ENCODE data around the gene CHCHD6. TPM values are rescaled to one million over a fixed set of nuclear protein-coding genes. Genes with fewer than 3 reads are reported as not detected.
A peak's percentile ranks its signal among the peaks of the same experiment; 100 is the strongest.

Gene CHCHD6
- total RNA-seq, 1 experiment from 2014 or later, result 29.6 TPM

- Mint-ChIP-seq H3K27me3 (ENCODE audit: insufficient read depth, unreplicated experiment) (no peaks in the 10 kb centered on the region), H3K9me3 (ENCODE audit: unreplicated experiment) (no peaks in the 10 kb centered on the region), H3K4me3 (ENCODE audit: unreplicated experiment) (no peak overlapping the region), H3K36me3 (ENCODE audit: insufficient read depth, unreplicated experiment) (peaks cover 6% of the 10 kb centered on the region), H3K27ac (ENCODE audit: low read depth, unreplicated experiment) (no peak overlapping the region), H3K4me1 (ENCODE audit: insufficient read depth, unreplicated experiment) (peaks cover 18% of the 10 kb centered on the region)
- ChIA-PET CTCF (interaction anchor here (0.6 to 2.3 kb wide), 5 partner anchors 8 to 582 kb away, joined by 3 to 11 read pairs (median 3); no protein-coding TSS in a partner anchor), POLR2A (no interaction called here)
- DNase-seq (ENCODE audit: unreplicated experiment), result no peak
- TF ChIP-seq CTCF (IDR thresholded peaks at IDR 0.05; ENCODE audit: unreplicated experiment), result no peak
- no TSS peak for BruUV-seq (replicated peaks)
- intact Hi-C loops (cut with micrococcal nuclease), result no loop called here
These were observed 296.7 kb downstream of the CHCHD6 start for GRCh38 chr3:127000761-127001160.

DNA sequence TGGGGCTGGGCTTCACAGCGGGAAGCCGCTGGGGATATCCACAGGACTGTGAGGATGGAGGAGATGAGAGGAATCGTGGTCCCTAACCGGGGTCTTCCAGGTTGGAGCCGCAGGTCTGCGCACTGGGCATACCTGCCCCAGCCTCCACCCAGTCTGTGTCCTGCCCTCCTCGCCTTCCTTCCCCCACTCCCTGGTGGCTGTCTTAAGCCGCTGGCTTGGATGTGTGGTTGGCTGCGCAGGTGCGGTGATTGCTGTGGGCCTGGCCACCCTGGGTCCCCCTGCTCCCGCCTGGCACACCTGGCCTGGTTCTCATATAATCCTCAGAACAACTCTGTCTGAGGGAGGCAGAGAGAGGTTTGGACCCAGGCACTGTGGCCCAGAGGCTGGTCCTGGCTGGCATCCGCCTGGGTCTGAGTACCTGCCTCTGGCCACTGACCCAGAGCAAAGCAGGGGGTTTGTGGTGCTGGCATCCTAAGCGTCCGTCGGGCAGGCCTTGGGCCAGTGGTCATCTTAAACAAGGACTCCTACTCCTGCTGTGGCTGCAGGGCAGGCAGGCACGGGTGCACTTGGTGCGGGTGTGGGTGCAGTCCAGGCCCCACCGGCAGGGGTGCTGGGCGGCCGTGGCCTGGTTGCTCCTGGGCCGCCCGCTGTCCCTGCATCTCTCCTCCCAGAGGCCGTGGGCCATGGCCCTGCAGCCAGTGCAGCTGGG is 297.6 kb downstream of the CHCHD6 start:
- H3K9me3 Mint-ChIP-seq (ENCODE audit: unreplicated experiment), result no peaks in the 10 kb centered on the region
- peak; percentile 10 for TF ChIP-seq CTCF (IDR thresholded peaks at IDR 0.05; ENCODE audit: unreplicated experiment)
- H3K36me3 Mint-ChIP-seq (ENCODE audit: insufficient read depth, unreplicated experiment), result peaks cover 14% of the 10 kb centered on the region
- peak overlapping the region; percentile 94 for H3K27ac Mint-ChIP-seq (ENCODE audit: low read depth, unreplicated experiment)
- ChIA-PET CTCF (interaction anchor here (0.6 to 2.3 kb wide), 5 partner anchors 18 to 582 kb away, joined by 3 to 11 read pairs (median 3); no protein-coding TSS in a partner anchor), POLR2A (interaction anchor here (1.1 kb wide), 1 partner anchor 16 kb away, joined by 5 read pairs; no protein-coding TSS in a partner anchor)
- H3K4me1 Mint-ChIP-seq (ENCODE audit: insufficient read depth, unreplicated experiment), result peaks cover 18% of the 10 kb centered on the region
- no peak for DNase-seq (ENCODE audit: unreplicated experiment)
- no TSS peak for BruUV-seq (replicated peaks)
- intact Hi-C loops (cut with micrococcal nuclease), result loop anchor here (1.0 to 2.0 kb wide), 2 partner anchors 249 to 453 kb away; no protein-coding TSS in a partner anchor
- H3K27me3 Mint-ChIP-seq (ENCODE audit: insufficient read depth, unreplicated experiment), result no peaks in the 10 kb centered on the region
- peak overlapping the region; percentile 65 for H3K4me3 Mint-ChIP-seq (ENCODE audit: unreplicated experiment)

- Mint-ChIP-seq H3K9me3 (ENCODE audit: unreplicated experiment) (no peaks in the 10 kb centered on the region), H3K4me3 (ENCODE audit: unreplicated experiment) (peak overlapping the region; percentile 65), H3K27me3 (ENCODE audit: insufficient read depth, unreplicated experiment) (no peaks in the 10 kb centered on the region), H3K27ac (ENCODE audit: low read depth, unreplicated experiment) (peak overlapping the region; percentile 94), H3K4me1 (ENCODE audit: insufficient read depth, unreplicated experiment) (peaks cover 27% of the 10 kb centered on the region), H3K36me3 (ENCODE audit: insufficient read depth, unreplicated experiment) (peaks cover 21% of the 10 kb centered on the region)
- DNase-seq (ENCODE audit: unreplicated experiment), result peak; percentile 75
- no TSS peak for BruUV-seq (replicated peaks)
- POLR2A ChIA-PET, result interaction anchor here (0.5 to 1.1 kb wide), 2 partner anchors 16 to 954 kb away, joined by 3 to 5 read pairs; no protein-coding TSS in a partner anchor
- TF ChIP-seq CTCF (IDR thresholded peaks at IDR 0.05; ENCODE audit: unreplicated experiment), result no peak
- CTCF ChIA-PET, result interaction anchor here (0.6 to 2.3 kb wide), 4 partner anchors 19 to 444 kb away, joined by 3 to 11 read pairs (median 3); no protein-coding TSS in a partner anchor
- intact Hi-C loops (cut with micrococcal nuclease), result loop anchor here (1.0 to 2.0 kb wide), 2 partner anchors 250 to 452 kb away; no protein-coding TSS in a partner anchor
These were observed 298.4 kb downstream of the CHCHD6 start for GRCh38 chr3:127002195-127003174.
